ENCODE data around the gene ULK3.

Gene ULK3

GRCh38 chr15:74817370-74817737 is 25.6 kb downstream of the ULK3 start:
- no peak overlapping the region for H3K4me3 ChIP-seq (ENCODE audit: low read depth in 1 of 2, low read length in 2 of 2)
- H3K9me3 ChIP-seq (ENCODE audit: control insufficient read depth in 1 of 2, low read length in 2 of 2) = no peaks in the 10 kb centered on the region
- no peaks in the 10 kb centered on the region for H3K27me3 ChIP-seq (ENCODE audit: low read depth, low read length)
- peaks cover 0 to 5% of the 10 kb centered on the region in 2 donors for H3K4me1 ChIP-seq (ENCODE audit: control insufficient read depth in 1 of 2, insufficient read depth in 2 of 2, low read length in 2 of 2)
- no peaks in the 10 kb centered on the region for H3K36me3 ChIP-seq (ENCODE audit: control insufficient read depth in 1 of 2, insufficient read depth in 2 of 2, low read length in 2 of 2)
- no peak overlapping the region for H3K27ac ChIP-seq (ENCODE audit: low read length)

GRCh38 chr15:74816624-74817369 is 26.2 kb downstream of the ULK3 start:
- H3K27ac ChIP-seq (ENCODE audit: low read length) = no peak overlapping the region
- H3K36me3 ChIP-seq (ENCODE audit: control insufficient read depth in 1 of 2, insufficient read depth in 2 of 2, low read length in 2 of 2) = no peaks in the 10 kb centered on the region
- no peaks in the 10 kb centered on the region for H3K9me3 ChIP-seq (ENCODE audit: control insufficient read depth in 1 of 2, low read length in 2 of 2)
- no peak overlapping the region for H3K4me3 ChIP-seq (ENCODE audit: low read depth in 1 of 2, low read length in 2 of 2)
- no peaks in the 10 kb centered on the region for H3K27me3 ChIP-seq (ENCODE audit: low read depth, low read length)
- H3K4me1 ChIP-seq (ENCODE audit: control insufficient read depth in 1 of 2, insufficient read depth in 2 of 2, low read length in 2 of 2) = peaks cover 0 to 5% of the 10 kb centered on the region in 2 donors

GRCh38 chr15:74815961-74816360 is 27.0 kb downstream of the ULK3 start:
- H3K4me3 ChIP-seq (ENCODE audit: low read depth in 1 of 2, low read length in 2 of 2) = no peak overlapping the region
- H3K4me1 ChIP-seq (ENCODE audit: control insufficient read depth in 1 of 2, insufficient read depth in 2 of 2, low read length in 2 of 2) = peaks cover 0 to 5% of the 10 kb centered on the region in 2 donors
- no peak overlapping the region for H3K27ac ChIP-seq (ENCODE audit: low read length)

GRCh38 chr15:74815121-74815934 is 27.6 kb downstream of the ULK3 start:
- no peak overlapping the region for H3K27ac ChIP-seq (ENCODE audit: low read length)

More at GRCh38 chr15:74815961-74816360, 27.0 kb downstream of the ULK3 start:
- Histone ChIP-seq H3K27me3 (ENCODE audit: low read depth, low read length) (no peaks in the 10 kb centered on the region), H3K36me3 (ENCODE audit: control insufficient read depth in 1 of 2, insufficient read depth in 2 of 2, low read length in 2 of 2) (no peaks in the 10 kb centered on the region), H3K9me3 (ENCODE audit: control insufficient read depth in 1 of 2, low read length in 2 of 2) (no peaks in the 10 kb centered on the region)

GRCh38 chr15:74812533-74812932 is 30.4 kb downstream of the ULK3 start, which contains the start of gene LMAN1L:
Gene LMAN1L (plus strand): TSS chr15:74812835. CDS start chr15:74812855, 20 bp downstream.
- no peak within 1 kb of the TSS for H3K27ac ChIP-seq (ENCODE audit: low read length)
- no peaks in the 10 kb centered on the region for H3K27me3 ChIP-seq (ENCODE audit: low read depth, low read length)
- no peaks in the 10 kb centered on the region for H3K9me3 ChIP-seq (ENCODE audit: control insufficient read depth in 1 of 2, low read length in 2 of 2)
- H3K36me3 ChIP-seq (ENCODE audit: control insufficient read depth in 1 of 2, insufficient read depth in 2 of 2, low read length in 2 of 2) = no peaks in the 10 kb centered on the region
- peaks cover 0 to 5% of the 10 kb centered on the region in 2 donors for H3K4me1 ChIP-seq (ENCODE audit: control insufficient read depth in 1 of 2, insufficient read depth in 2 of 2, low read length in 2 of 2)
- H3K4me3 ChIP-seq (ENCODE audit: low read depth in 1 of 2, low read length in 2 of 2) = no peak within 1 kb of the TSS

More at GRCh38 chr15:74815121-74815934, 27.6 kb downstream of the ULK3 start:
- no peaks in the 10 kb centered on the region for H3K36me3 ChIP-seq (ENCODE audit: control insufficient read depth in 1 of 2, insufficient read depth in 2 of 2, low read length in 2 of 2)
- no peak overlapping the region for H3K4me3 ChIP-seq (ENCODE audit: low read depth in 1 of 2, low read length in 2 of 2)
- no peaks in the 10 kb centered on the region for H3K9me3 ChIP-seq (ENCODE audit: control insufficient read depth in 1 of 2, low read length in 2 of 2)
- H3K4me1 ChIP-seq (ENCODE audit: control insufficient read depth in 1 of 2, insufficient read depth in 2 of 2, low read length in 2 of 2) = peaks cover 0 to 5% of the 10 kb centered on the region in 2 donors
- no peaks in the 10 kb centered on the region for H3K27me3 ChIP-seq (ENCODE audit: low read depth, low read length)

GRCh38 chr15:74809956-74810355 is 33.0 kb downstream of the ULK3 start:
- Histone ChIP-seq H3K27me3 (ENCODE audit: low read depth, low read length) (no peaks in the 10 kb centered on the region), H3K36me3 (ENCODE audit: control insufficient read depth in 1 of 2, insufficient read depth in 2 of 2, low read length in 2 of 2) (no peaks in the 10 kb centered on the region), H3K9me3 (ENCODE audit: control insufficient read depth in 1 of 2, low read length in 2 of 2) (no peaks in the 10 kb centered on the region), H3K27ac (ENCODE audit: low read length) (no peak overlapping the region), H3K4me3 (ENCODE audit: low read depth in 1 of 2, low read length in 2 of 2) (no peak overlapping the region), H3K4me1 (ENCODE audit: control insufficient read depth in 1 of 2, insufficient read depth in 2 of 2, low read length in 2 of 2) (peaks cover 0 to 2% of the 10 kb centered on the region in 2 donors)

GRCh38 chr15:74809242-74809641 is 33.7 kb downstream of the ULK3 start:
- no peaks in the 10 kb centered on the region for H3K27me3 ChIP-seq (ENCODE audit: low read depth, low read length)
- H3K27ac ChIP-seq (ENCODE audit: low read length) = no peak overlapping the region
- no peaks in the 10 kb centered on the region for H3K4me1 ChIP-seq (ENCODE audit: control insufficient read depth in 1 of 2, insufficient read depth in 2 of 2, low read length in 2 of 2)
- H3K9me3 ChIP-seq (ENCODE audit: control insufficient read depth in 1 of 2, low read length in 2 of 2) = no peaks in the 10 kb centered on the region
- no peak overlapping the region for H3K4me3 ChIP-seq (ENCODE audit: low read depth in 1 of 2, low read length in 2 of 2)
- H3K36me3 ChIP-seq (ENCODE audit: control insufficient read depth in 1 of 2, insufficient read depth in 2 of 2, low read length in 2 of 2) = peaks cover 0 to under 1% of the 10 kb centered on the region in 2 donors

GRCh38 chr15:74808840-74809229 is 34.1 kb downstream of the ULK3 start:
- H3K27ac ChIP-seq (ENCODE audit: low read length) = no peak overlapping the region
- peaks cover 0 to 5% of the 10 kb centered on the region in 2 donors for H3K36me3 ChIP-seq (ENCODE audit: control insufficient read depth in 1 of 2, insufficient read depth in 2 of 2, low read length in 2 of 2)
- no peaks in the 10 kb centered on the region for H3K9me3 ChIP-seq (ENCODE audit: control insufficient read depth in 1 of 2, low read length in 2 of 2)
- no peaks in the 10 kb centered on the region for H3K27me3 ChIP-seq (ENCODE audit: low read depth, low read length)
- no peaks in the 10 kb centered on the region for H3K4me1 ChIP-seq (ENCODE audit: control insufficient read depth in 1 of 2, insufficient read depth in 2 of 2, low read length in 2 of 2)
- no peak overlapping the region for H3K4me3 ChIP-seq (ENCODE audit: low read depth in 1 of 2, low read length in 2 of 2)

- no peaks in the 10 kb centered on the region for H3K9me3 ChIP-seq (ENCODE audit: control insufficient read depth in 1 of 2, low read length in 2 of 2)
- no peaks in the 10 kb centered on the region for H3K4me1 ChIP-seq (ENCODE audit: control insufficient read depth in 1 of 2, insufficient read depth in 2 of 2, low read length in 2 of 2)
- H3K27ac ChIP-seq (ENCODE audit: low read length) = no peak overlapping the region
- peaks cover 5 to 10% of the 10 kb centered on the region in 2 donors for H3K36me3 ChIP-seq (ENCODE audit: control insufficient read depth in 1 of 2, insufficient read depth in 2 of 2, low read length in 2 of 2)
- H3K4me3 ChIP-seq (ENCODE audit: low read depth in 1 of 2, low read length in 2 of 2) = no peak overlapping the region
- H3K27me3 ChIP-seq (ENCODE audit: low read depth, low read length) = no peaks in the 10 kb centered on the region
Measured at GRCh38 chr15:74808078-74808839, 34.7 kb downstream of the ULK3 start.

GRCh38 chr15:74807282-74807681 is 35.7 kb downstream of the ULK3 start:
- no peaks in the 10 kb centered on the region for H3K9me3 ChIP-seq (ENCODE audit: control insufficient read depth in 1 of 2, low read length in 2 of 2)
- no peak overlapping the region for H3K27ac ChIP-seq (ENCODE audit: low read length)
- peaks cover 12 to 15% of the 10 kb centered on the region in 2 donors for H3K36me3 ChIP-seq (ENCODE audit: control insufficient read depth in 1 of 2, insufficient read depth in 2 of 2, low read length in 2 of 2)
- H3K27me3 ChIP-seq (ENCODE audit: low read depth, low read length) = no peaks in the 10 kb centered on the region
- H3K4me1 ChIP-seq (ENCODE audit: control insufficient read depth in 1 of 2, insufficient read depth in 2 of 2, low read length in 2 of 2) = no peaks in the 10 kb centered on the region
- no peak overlapping the region for H3K4me3 ChIP-seq (ENCODE audit: low read depth in 1 of 2, low read length in 2 of 2)

- Histone ChIP-seq H3K27me3 (ENCODE audit: low read depth, low read length) (no peaks in the 10 kb centered on the region), H3K36me3 (ENCODE audit: control insufficient read depth in 1 of 2, insufficient read depth in 2 of 2, low read length in 2 of 2) (peaks cover 25 to 29% of the 10 kb centered on the region in 2 donors), H3K4me1 (ENCODE audit: control insufficient read depth in 1 of 2, insufficient read depth in 2 of 2, low read length in 2 of 2) (peaks cover 1 to 7% of the 10 kb centered on the region in 2 donors), H3K27ac (ENCODE audit: low read length) (no peak overlapping the region), H3K9me3 (ENCODE audit: control insufficient read depth in 1 of 2, low read length in 2 of 2) (no peaks in the 10 kb centered on the region), H3K4me3 (ENCODE audit: low read depth in 1 of 2, low read length in 2 of 2) (no peak overlapping the region)
Measured at GRCh38 chr15:74804935-74805334, 38.0 kb downstream of the ULK3 start.
